NT2/D1 (cell line): ENCODE measurements around the gene NXPE3.

Experiments
- SUZ12 ChIP-seq: IDR thresholded peaks from 2 replicates; pipeline ENCODE4 v1.6.1; 2011; ENCODE audit not compliant: insufficient read length, insufficient read depth; ENCODE audit errors: extremely low read depth
- YY1 ChIP-seq: IDR thresholded peaks from 2 replicates; pipeline ENCODE4 v1.6.1; 2011; ENCODE audit not compliant: insufficient read length, insufficient read depth
- ZNF274 ChIP-seq: IDR thresholded peaks from 2 replicates; pipeline ENCODE4 v1.6.1; 2011; ENCODE audit warnings: mild to moderate bottlenecking, low read depth, low read length

DNA sequence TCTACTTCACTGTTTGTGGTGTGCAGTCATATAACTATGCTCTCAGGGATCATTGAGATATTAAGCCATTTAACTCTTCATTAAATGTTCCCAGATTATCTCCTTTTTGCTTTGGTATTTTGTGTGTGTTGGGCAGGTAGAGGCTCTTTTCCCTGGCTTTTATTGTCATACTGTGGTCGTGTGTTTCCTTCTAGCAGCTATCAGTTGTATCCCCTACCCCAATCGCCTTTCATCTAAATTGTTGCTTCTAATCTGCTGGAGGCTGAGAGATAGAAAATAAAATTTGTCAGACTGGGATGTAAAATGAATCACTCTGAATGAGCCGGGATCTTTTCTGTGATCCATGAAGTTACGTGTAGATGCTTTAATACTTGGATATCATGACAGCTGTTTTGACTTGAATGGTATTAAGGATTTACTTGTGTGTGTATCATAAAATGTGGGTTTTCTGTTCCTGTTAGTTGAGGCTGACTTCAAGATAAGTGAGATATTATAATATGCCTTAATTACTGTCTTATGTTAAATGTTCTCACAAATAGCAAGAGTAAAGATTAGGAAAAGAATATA is 79.5 kb downstream of the NXPE3 start:
- TF ChIP-seq ZNF274 (no peak), SUZ12 (no peak), YY1 (no peak)
